Measurements from ENCODE around the gene ICAM3.

- TF ChIP-seq POLR2A (IDR thresholded peaks at IDR 0.05) (no peak), CTCF (IDR thresholded peaks at IDR 0.05) (no peak)
These were observed 30.0 kb downstream of the ICAM3 start, which contains the start of gene ZGLP1 for GRCh38 chr19:10309423-10309822.
